ENCODE measurements around the gene SAMD4A.
"Not testable (repeated sequence)": the region's sequence is repeated elsewhere in the genome, so short reads cannot be mapped to it uniquely, and the experiment has no call there.

The SAMD4A gene

GRCh38 chr14:54743382-54743781 lies 176.5 kb downstream of the SAMD4A start:
- H3K27ac ChIP-seq = no peak overlapping the region
- TF ChIP-seq CTCF (conservative IDR thresholded peaks at IDR 0.05) = no peak

- TF ChIP-seq CTCF (conservative IDR thresholded peaks at IDR 0.05) = no peak
- H3K27ac ChIP-seq = no peak overlapping the region
Measured at GRCh38 chr14:54746019-54746418, 179.1 kb downstream of the SAMD4A start.

- no peak overlapping the region for H3K27ac ChIP-seq
- TF ChIP-seq CTCF (conservative IDR thresholded peaks at IDR 0.05) = no peak
Measured at GRCh38 chr14:54747616-54748015, 180.7 kb downstream of the SAMD4A start.

- TF ChIP-seq CTCF (conservative IDR thresholded peaks at IDR 0.05) = no peak
- H3K27ac ChIP-seq = no peak overlapping the region
Measured at GRCh38 chr14:54749180-54749579, 182.3 kb downstream of the SAMD4A start.

DNA sequence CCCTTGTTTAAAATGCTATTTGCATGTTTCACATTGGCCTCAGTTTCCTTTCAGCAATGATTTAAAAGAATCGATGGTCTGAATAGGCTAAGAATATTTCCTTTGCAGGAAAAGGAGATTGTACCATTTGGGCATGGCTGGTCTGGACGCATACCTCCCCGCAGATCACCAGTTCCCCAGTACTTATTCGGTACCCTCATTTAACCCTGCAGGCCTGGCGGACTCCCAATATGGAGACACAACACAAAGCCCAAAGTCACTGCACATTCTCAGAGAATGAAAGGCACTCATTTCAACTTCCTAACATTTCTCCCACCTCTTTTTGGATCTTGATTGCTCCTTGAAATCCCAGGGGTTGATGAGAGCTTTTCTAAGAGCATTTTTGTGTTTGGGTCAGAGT lies 182.8 kb downstream of the SAMD4A start:
- no peak overlapping the region for H3K27ac ChIP-seq
- no peak for TF ChIP-seq CTCF (conservative IDR thresholded peaks at IDR 0.05)

DNA sequence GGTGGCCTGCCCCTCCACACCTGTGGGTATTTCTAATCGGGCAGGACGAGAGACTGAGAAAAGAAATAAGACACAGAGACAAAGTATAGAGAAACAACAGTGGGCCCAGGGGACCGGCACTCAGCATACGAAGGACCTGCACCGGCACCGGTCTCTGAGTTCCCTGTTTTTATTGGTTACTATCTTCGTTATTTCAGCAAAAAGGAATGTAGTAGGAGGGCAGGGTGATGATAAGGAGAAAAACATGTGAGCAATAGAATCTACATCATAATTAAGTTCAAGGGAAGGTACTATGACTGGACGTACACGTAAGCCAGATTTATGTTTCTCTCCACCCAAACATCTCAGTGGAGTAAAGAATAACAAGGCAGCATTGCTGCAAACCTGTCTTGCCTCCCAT lies 185.7 kb downstream of the SAMD4A start:
- H3K27ac ChIP-seq = not testable (repeated sequence)

GRCh38 chr14:54753396-54753795 lies 186.5 kb downstream of the SAMD4A start:
- not testable (repeated sequence) for H3K27ac ChIP-seq

- no peak overlapping the region for H3K27ac ChIP-seq
- no peak for TF ChIP-seq CTCF (conservative IDR thresholded peaks at IDR 0.05)
Measured at GRCh38 chr14:54754116-54754622, 187.2 kb downstream of the SAMD4A start.

Data from VCaP (cell line).